SW480 (cell line): ENCODE data around the gene ABHD10.
"Not testable (repeated sequence)": the region's sequence is repeated elsewhere in the genome, so short reads cannot be mapped to it uniquely, and the experiment has no call there.

Experiments
- DNase-seq: peaks from one replicate; pipeline ENCODE4 v3.0.0-alpha.2; 2016; ENCODE audit warnings: low spot score

Gene ABHD10

GRCh38 chr3:112034436-112034835 is 55.6 kb downstream of the ABHD10 start, which contains the start of gene TMPRSS7:
TSS of gene TMPRSS7 (plus strand) at chr3:112034736. CDS start at chr3:112034846, 110 bp downstream.
- no peak for DNase-seq

- no peak for DNase-seq
Measured at GRCh38 chr3:112035241-112035640, 56.4 kb downstream of the ABHD10 start.

DNA sequence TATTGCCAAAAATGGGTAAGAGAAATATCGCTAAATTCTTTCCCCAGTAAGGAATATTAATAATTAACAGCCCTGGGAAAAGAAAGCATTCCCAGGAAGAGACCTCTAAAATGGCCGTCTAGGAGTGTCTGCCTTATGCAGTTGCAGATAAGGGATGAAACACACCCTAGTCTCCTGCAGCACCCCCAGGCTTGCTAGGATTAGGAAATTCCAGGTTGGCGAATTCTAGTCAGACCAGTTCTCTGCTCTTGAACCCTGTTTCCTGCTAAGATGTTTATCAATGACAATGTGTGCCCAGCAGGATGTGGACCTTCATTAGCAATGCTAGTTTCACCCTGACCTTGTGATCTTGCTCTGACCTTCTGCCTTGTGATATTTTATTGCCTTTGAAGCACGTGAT is 58.4 kb downstream of the ABHD10 start:
- not testable (repeated sequence) for DNase-seq

- DNase-seq: peak; percentile 23
Measured at GRCh38 chr3:112038863-112039262, 60.0 kb downstream of the ABHD10 start.

GRCh38 chr3:112041321-112041720 is 62.5 kb downstream of the ABHD10 start:
- DNase-seq: no peak

DNA sequence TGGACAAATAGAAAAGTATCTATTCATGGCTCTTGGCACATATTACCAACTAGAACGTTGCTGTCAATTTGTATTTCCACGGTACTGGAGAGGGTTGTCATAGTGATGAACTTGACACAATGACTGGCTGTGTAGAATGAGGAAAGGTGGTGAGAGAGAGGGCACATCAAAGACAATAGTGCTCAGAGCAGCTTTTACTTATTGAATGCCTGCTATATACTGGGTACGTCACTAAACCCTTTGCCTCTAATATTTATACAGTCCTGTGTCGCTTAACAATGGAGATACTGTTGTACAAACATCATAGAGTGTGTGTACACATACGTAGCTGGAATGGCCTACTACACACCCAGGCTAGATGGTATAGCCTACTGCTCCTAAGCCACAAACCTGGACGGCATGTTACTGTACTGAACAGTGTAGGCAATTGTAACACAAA is 64.0 kb downstream of the ABHD10 start:
- DNase-seq: peak; percentile 88
